Measurements from ENCODE around the gene SCN4B.

SCN4B gene

DNA sequence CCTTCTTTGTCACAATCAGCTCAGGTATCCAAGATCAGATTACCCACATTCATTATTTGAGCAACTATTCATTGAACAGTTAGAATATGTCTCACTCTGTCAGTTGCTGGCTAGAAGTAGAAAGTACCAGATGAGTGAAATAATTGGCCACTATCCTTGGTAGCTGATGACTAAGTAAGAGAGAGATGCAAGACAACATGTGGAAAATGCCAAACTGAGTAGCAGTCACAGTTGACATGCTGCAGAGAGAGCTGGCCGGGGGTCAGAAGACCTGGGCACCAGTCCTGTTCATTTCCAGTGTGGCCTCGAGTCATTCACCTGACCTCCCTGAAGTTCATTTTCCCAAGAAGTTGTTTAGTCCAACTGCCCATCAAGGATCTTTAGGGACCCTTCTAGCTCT lies 43.4 kb downstream of the SCN4B start:
- Histone ChIP-seq H3K4me3 (ENCODE audit: low read depth in 1 of 2, low read length in 2 of 2) (no peak overlapping the region), H3K79me2 (ENCODE audit: insufficient read depth, low read length) (no peaks in the 10 kb centered on the region), H4K20me1 (ENCODE audit: insufficient read depth, low read length) (no peaks in the 10 kb centered on the region; the same call in 1 of the 2 replicates), H3K4me1 (ENCODE audit: insufficient read depth, low read length) (no peaks in the 10 kb centered on the region), H3K27me3 (ENCODE audit: insufficient read depth, low read length, poor library complexity) (peaks cover 18% of the 10 kb centered on the region), H3K9me3 (ENCODE audit: insufficient read depth, low read length, severe bottlenecking) (no peaks in the 10 kb centered on the region), H3K36me3 (ENCODE audit: insufficient read depth, low read length) (no peaks in the 10 kb centered on the region), H3K27ac (ENCODE audit: low read length) (no peak overlapping the region), H3K9ac (ENCODE audit: low read depth, low read length) (no peak overlapping the region), H2AFZ (ENCODE audit: low read depth, low read length) (no peak overlapping the region), H3K4me2 (ENCODE audit: insufficient read depth, low read length) (no peak overlapping the region)
- ATAC-seq (ENCODE audit: insufficient read depth, low read depth) (no peak), DNase-seq (no peak)
- TF ChIP-seq, protein P1, sequence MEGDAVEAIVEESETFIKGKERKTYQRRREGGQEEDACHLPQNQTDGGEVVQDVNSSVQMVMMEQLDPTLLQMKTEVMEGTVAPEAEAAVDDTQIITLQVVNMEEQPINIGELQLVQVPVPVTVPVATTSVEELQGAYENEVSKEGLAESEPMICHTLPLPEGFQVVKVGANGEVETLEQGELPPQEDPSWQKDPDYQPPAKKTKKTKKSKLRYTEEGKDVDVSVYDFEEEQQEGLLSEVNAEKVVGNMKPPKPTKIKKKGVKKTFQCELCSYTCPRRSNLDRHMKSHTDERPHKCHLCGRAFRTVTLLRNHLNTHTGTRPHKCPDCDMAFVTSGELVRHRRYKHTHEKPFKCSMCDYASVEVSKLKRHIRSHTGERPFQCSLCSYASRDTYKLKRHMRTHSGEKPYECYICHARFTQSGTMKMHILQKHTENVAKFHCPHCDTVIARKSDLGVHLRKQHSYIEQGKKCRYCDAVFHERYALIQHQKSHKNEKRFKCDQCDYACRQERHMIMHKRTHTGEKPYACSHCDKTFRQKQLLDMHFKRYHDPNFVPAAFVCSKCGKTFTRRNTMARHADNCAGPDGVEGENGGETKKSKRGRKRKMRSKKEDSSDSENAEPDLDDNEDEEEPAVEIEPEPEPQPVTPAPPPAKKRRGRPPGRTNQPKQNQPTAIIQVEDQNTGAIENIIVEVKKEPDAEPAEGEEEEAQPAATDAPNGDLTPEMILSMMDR (IDR thresholded peaks at IDR 0.05; ENCODE audit: borderline replicate concordance, extremely low read depth, low read length, poor library complexity, severe bottlenecking): no peak
- no peak for TF ChIP-seq EZH2 (IDR thresholded peaks at IDR 0.05; ENCODE audit: borderline replicate concordance, low read depth, low read length, severe bottlenecking)

DNA sequence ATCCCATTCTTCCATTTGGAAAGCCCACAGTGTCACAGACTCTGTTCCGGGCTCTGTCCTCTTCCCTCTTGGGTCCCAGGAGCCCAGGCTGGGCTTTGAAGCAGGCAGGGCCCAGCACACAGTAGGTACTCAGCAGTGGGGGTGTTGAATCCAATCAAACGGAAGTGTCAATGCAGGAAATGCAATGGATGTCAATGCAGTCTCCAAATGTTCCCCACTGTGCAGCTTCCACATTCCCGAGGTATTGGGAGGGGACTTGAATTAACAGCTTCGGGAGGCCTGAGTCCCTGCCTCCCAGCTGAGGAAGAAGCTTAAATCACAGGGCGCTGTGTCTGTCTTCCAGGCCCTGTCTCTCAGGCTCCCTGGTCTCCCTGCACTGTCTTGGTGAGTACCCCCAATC lies 44.1 kb downstream of the SCN4B start:
- ATAC-seq (ENCODE audit: insufficient read depth, low read depth): no peak
- no peak for DNase-seq
- Histone ChIP-seq H3K4me2 (ENCODE audit: insufficient read depth, low read length) (no peak overlapping the region), H3K79me2 (ENCODE audit: insufficient read depth, low read length) (no peaks in the 10 kb centered on the region), H3K4me3 (ENCODE audit: low read depth in 1 of 2, low read length in 2 of 2) (no peak overlapping the region), H2AFZ (ENCODE audit: low read depth, low read length) (no peak overlapping the region), H3K9me3 (ENCODE audit: insufficient read depth, low read length, severe bottlenecking) (no peaks in the 10 kb centered on the region), H3K4me1 (ENCODE audit: insufficient read depth, low read length) (no peaks in the 10 kb centered on the region), H4K20me1 (ENCODE audit: insufficient read depth, low read length) (no peaks in the 10 kb centered on the region; the same call in 1 of the 2 replicates), H3K36me3 (ENCODE audit: insufficient read depth, low read length) (no peaks in the 10 kb centered on the region), H3K9ac (ENCODE audit: low read depth, low read length) (no peak overlapping the region), H3K27ac (ENCODE audit: low read length) (no peak overlapping the region), H3K27me3 (ENCODE audit: insufficient read depth, low read length, poor library complexity) (peaks cover 17% of the 10 kb centered on the region)
- no peak for TF ChIP-seq EZH2 (IDR thresholded peaks at IDR 0.05; ENCODE audit: borderline replicate concordance, low read depth, low read length, severe bottlenecking)
- TF ChIP-seq, protein P1 (IDR thresholded peaks at IDR 0.05; ENCODE audit: borderline replicate concordance, extremely low read depth, low read length, poor library complexity, severe bottlenecking): no peak

DNA sequence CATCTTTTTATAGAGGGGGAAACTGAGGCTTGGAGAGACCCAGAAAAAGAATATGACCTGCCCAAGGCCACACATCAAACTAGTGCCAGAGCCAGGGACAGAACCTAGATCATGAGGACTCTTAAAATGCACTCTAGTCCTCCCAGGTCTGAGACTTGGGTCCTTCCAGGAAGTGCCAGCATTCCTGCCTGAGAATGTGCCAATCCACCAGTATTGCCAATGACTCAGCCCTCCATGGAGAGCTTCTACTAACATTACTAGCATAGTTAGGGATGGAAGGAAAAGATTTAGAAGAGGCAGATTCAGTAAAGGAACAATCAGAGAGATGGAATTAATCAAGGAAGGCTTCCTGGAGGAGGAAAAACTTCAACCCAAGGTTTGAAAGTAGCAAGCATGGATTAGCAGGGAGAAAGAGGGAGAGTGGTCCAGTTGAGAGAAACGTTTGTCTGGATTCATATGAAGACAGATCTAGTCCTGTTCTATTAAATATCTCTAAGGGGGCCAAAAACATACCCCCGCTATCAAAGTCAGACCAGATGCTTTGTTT lies 45.8 kb downstream of the SCN4B start:
- Histone ChIP-seq H3K4me2 (ENCODE audit: insufficient read depth, low read length) (no peak overlapping the region), H3K79me2 (ENCODE audit: insufficient read depth, low read length) (no peaks in the 10 kb centered on the region), H3K36me3 (ENCODE audit: insufficient read depth, low read length) (no peaks in the 10 kb centered on the region), H3K27ac (ENCODE audit: low read length) (no peak overlapping the region), H3K4me3 (ENCODE audit: low read depth in 1 of 2, low read length in 2 of 2) (no peak overlapping the region), H2AFZ (ENCODE audit: low read depth, low read length) (no peak overlapping the region), H3K9ac (ENCODE audit: low read depth, low read length) (no peak overlapping the region), H4K20me1 (ENCODE audit: insufficient read depth, low read length) (no peaks in the 10 kb centered on the region; the same call in 1 of the 2 replicates), H3K9me3 (ENCODE audit: insufficient read depth, low read length, severe bottlenecking) (no peaks in the 10 kb centered on the region), H3K4me1 (ENCODE audit: insufficient read depth, low read length) (no peaks in the 10 kb centered on the region), H3K27me3 (ENCODE audit: insufficient read depth, low read length, poor library complexity) (peaks cover 13% of the 10 kb centered on the region)
- ATAC-seq (ENCODE audit: insufficient read depth, low read depth): no peak
- TF ChIP-seq, protein P1 (IDR thresholded peaks at IDR 0.05; ENCODE audit: borderline replicate concordance, extremely low read depth, low read length, poor library complexity, severe bottlenecking): no peak
- TF ChIP-seq EZH2 (IDR thresholded peaks at IDR 0.05; ENCODE audit: borderline replicate concordance, low read depth, low read length, severe bottlenecking): no peak
- no peak for DNase-seq

Measured in DND-41 (cell line).